GM12875 (cell line): ENCODE measurements around the gene RNF148.
"Not testable (repeated sequence)": the region's sequence is repeated elsewhere in the genome, so short reads cannot be mapped to it uniquely, and the experiment has no call there.

ENCODE experiments used
- H3K4me3 ChIP-seq: one replicate; pipeline ENCODE4 v1.5.1; 2011; ENCODE audit warnings: low read depth, low read length, control low read depth
- CTCF ChIP-seq: IDR thresholded peaks from 2 replicates; pipeline ENCODE4 v1.5.1; 2011; ENCODE audit warnings: low read depth, mild to moderate bottlenecking, control low read depth, inconsistent platforms, low read length, moderate library complexity, borderline replicate concordance; ENCODE audit not compliant: insufficient read depth

RNF148 gene

GRCh38 chr7:122679813-122680212 lies 22.9 kb downstream of the RNF148 start:
- H3K4me3 ChIP-seq = no peak overlapping the region
- TF ChIP-seq CTCF = no peak

- not testable (repeated sequence) for H3K4me3 ChIP-seq
These were observed 23.4 kb downstream of the RNF148 start for GRCh38 chr7:122679269-122679709.

GRCh38 chr7:122677149-122677548 lies 25.6 kb downstream of the RNF148 start:
- no peak overlapping the region for H3K4me3 ChIP-seq
- TF ChIP-seq CTCF = no peak

- TF ChIP-seq CTCF = no peak
- no peak overlapping the region for H3K4me3 ChIP-seq
These were observed 26.3 kb downstream of the RNF148 start for GRCh38 chr7:122676466-122676865.

- no peak for TF ChIP-seq CTCF
- no peak overlapping the region for H3K4me3 ChIP-seq
These were observed 27.1 kb downstream of the RNF148 start for GRCh38 chr7:122675621-122676020.

- TF ChIP-seq CTCF = no peak
- no peak overlapping the region for H3K4me3 ChIP-seq
These were observed 27.7 kb downstream of the RNF148 start for GRCh38 chr7:122675011-122675410.

GRCh38 chr7:122674502-122674901 lies 28.2 kb downstream of the RNF148 start:
- no peak overlapping the region for H3K4me3 ChIP-seq
- TF ChIP-seq CTCF = no peak

GRCh38 chr7:122673951-122674350 lies 28.8 kb downstream of the RNF148 start:
- TF ChIP-seq CTCF = no peak
- H3K4me3 ChIP-seq = no peak overlapping the region
